ENCODE measurements around the gene CC2D2B. TPM values are rescaled to one million over a fixed set of nuclear protein-coding genes. Genes with fewer than 3 reads are reported as not detected.
"Not testable (repeated sequence)": the region's sequence is repeated elsewhere in the genome, so short reads cannot be mapped to it uniquely, and the experiment has no call there.

CC2D2B gene
- total RNA-seq, 1 experiment from 2014 or later: not detected

GRCh38 chr10:95881316-95881715 lies 26.5 kb upstream of the CC2D2B start:
- H3K79me2 ChIP-seq (ENCODE audit: low read length): no peaks in the 10 kb centered on the region
- intact Hi-C loops (cut with micrococcal nuclease): no loop called here
- no peak for TF ChIP-seq CTCF (conservative IDR thresholded peaks at IDR 0.05; ENCODE audit: low read depth, low read length)
- TF ChIP-seq EZH2phosphoT487 (IDR thresholded peaks at IDR 0.05; ENCODE audit: borderline replicate concordance, low read length): no peak
- TF ChIP-seq EZH2 (IDR thresholded peaks at IDR 0.05; ENCODE audit: low read length, unreplicated experiment): no peak
- H3K27me3 ChIP-seq (ENCODE audit: low read length): no peaks in the 10 kb centered on the region
- ATAC-seq (no peak), DNase-seq (no peak)
- BruUV-seq (replicated peaks): no TSS peak
- H3K4me3 ChIP-seq (ENCODE audit: low read length): no peak overlapping the region
- H3K4me1 ChIP-seq (ENCODE audit: insufficient read depth, low read length): no peaks in the 10 kb centered on the region
- no peaks in the 10 kb centered on the region for H3K36me3 ChIP-seq (ENCODE audit: low read depth, low read length)
- CTCF ChIA-PET: no interaction called here
- no peaks in the 10 kb centered on the region for H3K9me3 ChIP-seq (ENCODE audit: low read length)
- no peaks in the 10 kb centered on the region for H3K9me2 ChIP-seq (replicated peaks; ENCODE audit: low read length)
- H3K9ac ChIP-seq (ENCODE audit: low read length): no peak overlapping the region
- no peaks in the 10 kb centered on the region for H4K20me1 ChIP-seq (ENCODE audit: low read length)
- no peak overlapping the region for H3K27ac ChIP-seq (ENCODE audit: low read length)
- H2AFZ ChIP-seq (ENCODE audit: low read length): no peak overlapping the region
- H3F3A ChIP-seq (ENCODE audit: low read length, unreplicated experiment): no peaks in the 10 kb centered on the region
- POLR2A ChIA-PET (ENCODE audit: unreplicated experiment): no interaction called here
- H3K4me2 ChIP-seq (ENCODE audit: low read length): no peak overlapping the region

GRCh38 chr10:95889830-95890229 lies 17.9 kb upstream of the CC2D2B start:
- Histone ChIP-seq H3K9ac (ENCODE audit: low read length) (no peak overlapping the region), H3K27ac (ENCODE audit: low read length) (no peak overlapping the region), H3K79me2 (ENCODE audit: low read length) (no peaks in the 10 kb centered on the region), H3K9me2 (replicated peaks; ENCODE audit: low read length) (no peaks in the 10 kb centered on the region), H3K9me3 (ENCODE audit: low read length) (no peaks in the 10 kb centered on the region), H3K4me3 (ENCODE audit: low read length) (no peak overlapping the region), H3K4me1 (ENCODE audit: insufficient read depth, low read length) (no peaks in the 10 kb centered on the region), H3K36me3 (ENCODE audit: low read depth, low read length) (no peaks in the 10 kb centered on the region), H3F3A (ENCODE audit: low read length, unreplicated experiment) (no peaks in the 10 kb centered on the region), H4K20me1 (ENCODE audit: low read length) (no peaks in the 10 kb centered on the region), H3K27me3 (ENCODE audit: low read length) (no peaks in the 10 kb centered on the region), H3K4me2 (ENCODE audit: low read length) (no peak overlapping the region), H2AFZ (ENCODE audit: low read length) (no peak overlapping the region)
- ChIA-PET CTCF (no interaction called here), POLR2A (ENCODE audit: unreplicated experiment) (no interaction called here)
- no peak for ATAC-seq
- intact Hi-C loops (cut with micrococcal nuclease): no loop called here
- DNase-seq: no peak
- no peak for TF ChIP-seq EZH2 (IDR thresholded peaks at IDR 0.05; ENCODE audit: low read length, unreplicated experiment)
- TF ChIP-seq EZH2phosphoT487 (IDR thresholded peaks at IDR 0.05; ENCODE audit: borderline replicate concordance, low read length): no peak
- TF ChIP-seq CTCF (conservative IDR thresholded peaks at IDR 0.05; ENCODE audit: low read depth, low read length): no peak
- no TSS peak for BruUV-seq (replicated peaks)

- H3K79me2 ChIP-seq (ENCODE audit: low read length): no peaks in the 10 kb centered on the region
- H3K9ac ChIP-seq (ENCODE audit: low read length): no peak overlapping the region
- H3K9me2 ChIP-seq (replicated peaks; ENCODE audit: low read length): no peaks in the 10 kb centered on the region
- no peak for ATAC-seq
- POLR2A ChIA-PET (ENCODE audit: unreplicated experiment): no interaction called here
- no peaks in the 10 kb centered on the region for H4K20me1 ChIP-seq (ENCODE audit: low read length)
- no peaks in the 10 kb centered on the region; the same call in 1 of the 2 replicates for H3K36me3 ChIP-seq (ENCODE audit: low read depth, low read length)
- H3K27me3 ChIP-seq (ENCODE audit: low read length): no peaks in the 10 kb centered on the region
- DNase-seq: no peak
- intact Hi-C loops (cut with micrococcal nuclease): no loop called here
- BruUV-seq (replicated peaks): no TSS peak
- TF ChIP-seq EZH2phosphoT487 (IDR thresholded peaks at IDR 0.05; ENCODE audit: borderline replicate concordance, low read length): no peak
- TF ChIP-seq CTCF (conservative IDR thresholded peaks at IDR 0.05; ENCODE audit: low read depth, low read length): no peak
- TF ChIP-seq EZH2 (IDR thresholded peaks at IDR 0.05; ENCODE audit: low read length, unreplicated experiment): no peak
- H3K27ac ChIP-seq (ENCODE audit: low read length): no peak overlapping the region
- no peak overlapping the region for H3K4me2 ChIP-seq (ENCODE audit: low read length)
- no peak overlapping the region for H2AFZ ChIP-seq (ENCODE audit: low read length)
- no peak overlapping the region for H3K4me3 ChIP-seq (ENCODE audit: low read length)
- CTCF ChIA-PET: no interaction called here
- no peaks in the 10 kb centered on the region for H3K4me1 ChIP-seq (ENCODE audit: insufficient read depth, low read length)
- no peaks in the 10 kb centered on the region for H3K9me3 ChIP-seq (ENCODE audit: low read length)
- no peaks in the 10 kb centered on the region for H3F3A ChIP-seq (ENCODE audit: low read length, unreplicated experiment)
Observed at GRCh38 chr10:95896071-95896850, 11.5 kb upstream of the CC2D2B start.

- BruUV-seq (replicated peaks); H3K4me1 ChIP-seq (ENCODE audit: insufficient read depth, low read length); H3K79me2 ChIP-seq (ENCODE audit: low read length); ATAC-seq; CTCF ChIA-PET; H4K20me1 ChIP-seq (ENCODE audit: low read length); H3K9ac ChIP-seq (ENCODE audit: low read length); H3K27me3 ChIP-seq (ENCODE audit: low read length); H3K4me2 ChIP-seq (ENCODE audit: low read length); H3K4me3 ChIP-seq (ENCODE audit: low read length); H3K27ac ChIP-seq (ENCODE audit: low read length); H3K36me3 ChIP-seq (ENCODE audit: low read depth, low read length); H3F3A ChIP-seq (ENCODE audit: low read length, unreplicated experiment); H3K9me3 ChIP-seq (ENCODE audit: low read length); POLR2A ChIA-PET (ENCODE audit: unreplicated experiment); DNase-seq; H3K9me2 ChIP-seq (replicated peaks; ENCODE audit: low read length); H2AFZ ChIP-seq (ENCODE audit: low read length): not testable (repeated sequence)
- intact Hi-C loops (cut with micrococcal nuclease): loop anchor here (5.0 kb wide), 1 partner anchor 214 kb away; the partner anchor contains the start of gene TCTN3
Observed at GRCh38 chr10:95905897-95906580, 1.7 kb upstream of the CC2D2B start.

Data from PC-3 (cell line).